Activated naive CD8-positive, alpha-beta T cell treated with anti-CD3 and anti-CD28 coated beads, Interleukin-2, amount 50 U/mL, for 16 hours (primary cell): ENCODE results near the gene BAG3.
A peak's percentile ranks its signal among the peaks of the same experiment; 100 is the strongest.

Source experiments
- DNase-seq: peaks from one replicate; pipeline ENCODE4 v3.0.0-alpha.2; 2020; ENCODE audit warnings: low read depth, low spot score

The BAG3 gene

GRCh38 chr10:119667562-119668328 is 16.6 kb downstream of the BAG3 start:
- DNase-seq, result no peak

- no peak for DNase-seq
Measured at GRCh38 chr10:119668461-119668860, 17.3 kb downstream of the BAG3 start.

GRCh38 chr10:119669331-119669730 is 18.2 kb downstream of the BAG3 start:
- DNase-seq, result no peak

- no peak for DNase-seq
Measured at GRCh38 chr10:119669975-119670640, 18.9 kb downstream of the BAG3 start.

GRCh38 chr10:119670717-119671116 is 19.5 kb downstream of the BAG3 start:
- DNase-seq, result no peak

- no peak for DNase-seq
Measured at GRCh38 chr10:119671381-119671780, 20.2 kb downstream of the BAG3 start.

- no peak for DNase-seq
Measured at GRCh38 chr10:119672291-119672690, 21.1 kb downstream of the BAG3 start.

- no peak for DNase-seq
Measured at GRCh38 chr10:119673271-119673670, 22.1 kb downstream of the BAG3 start.

GRCh38 chr10:119675483-119676170 is 24.4 kb downstream of the BAG3 start:
- DNase-seq, result no peak

GRCh38 chr10:119677126-119677525 is 25.9 kb downstream of the BAG3 start:
- no peak for DNase-seq

GRCh38 chr10:119677904-119678755 is 26.9 kb downstream of the BAG3 start:
- no peak for DNase-seq

- DNase-seq, result no peak
Measured at GRCh38 chr10:119679480-119679829, 28.3 kb downstream of the BAG3 start.

GRCh38 chr10:119680050-119680449 is 28.9 kb downstream of the BAG3 start:
- DNase-seq, result no peak

- no peak for DNase-seq
Measured at GRCh38 chr10:119680650-119681081, 29.5 kb downstream of the BAG3 start.

- DNase-seq, result peak; percentile 78
Measured at GRCh38 chr10:119686465-119687191, 35.4 kb downstream of the BAG3 start.

- DNase-seq, result no peak
Measured at GRCh38 chr10:119687192-119688032, 36.2 kb downstream of the BAG3 start.

GRCh38 chr10:119688033-119688508 is 36.9 kb downstream of the BAG3 start:
- no peak for DNase-seq

GRCh38 chr10:119689016-119689580 is 37.9 kb downstream of the BAG3 start:
- no peak for DNase-seq

- DNase-seq, result no peak
Measured at GRCh38 chr10:119691726-119692125, 40.5 kb downstream of the BAG3 start.
